ENCODE data around the gene MDFI.

GRCh38 chr6:41594326-41594725 is 43.9 kb upstream of the MDFI start:
- TF ChIP-seq CTCF (conservative IDR thresholded peaks at IDR 0.05; ENCODE audit: low read length) (no peak), EZH2phosphoT487 (IDR thresholded peaks at IDR 0.05; ENCODE audit: borderline replicate concordance, low read depth, low read length) (no peak)
